HG03280 (cell line): ENCODE data around the gene HTT.

ENCODE experiments used
- ATAC-seq: cut with Tn5 transposase; IDR thresholded peaks from one replicate; pipeline ENCODE4 v1.9.1; 2021; ENCODE audit warnings: mild to moderate bottlenecking, moderate library complexity; ENCODE audit not compliant: unreplicated experiment

Gene HTT

DNA sequence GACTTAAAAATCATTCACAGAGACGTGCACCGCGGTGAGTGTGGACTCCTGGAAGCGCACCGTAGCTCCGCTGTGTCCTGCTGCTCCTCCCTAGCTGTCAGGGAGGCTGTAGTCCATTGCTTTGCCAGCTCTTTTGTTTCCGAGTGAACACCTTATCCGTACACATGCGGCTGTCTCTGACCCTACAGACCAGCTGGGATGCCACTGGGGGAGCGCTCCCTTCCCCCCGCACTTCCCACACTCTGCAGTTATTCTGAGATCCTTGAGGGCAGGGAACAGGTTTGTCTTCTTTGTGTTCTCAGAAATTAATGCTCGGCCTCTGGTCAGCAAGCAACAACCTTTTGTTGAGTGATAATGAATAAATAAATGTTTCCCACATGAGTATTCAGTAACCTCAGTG is 140.8 kb downstream of the HTT start:
- no peak for ATAC-seq

DNA sequence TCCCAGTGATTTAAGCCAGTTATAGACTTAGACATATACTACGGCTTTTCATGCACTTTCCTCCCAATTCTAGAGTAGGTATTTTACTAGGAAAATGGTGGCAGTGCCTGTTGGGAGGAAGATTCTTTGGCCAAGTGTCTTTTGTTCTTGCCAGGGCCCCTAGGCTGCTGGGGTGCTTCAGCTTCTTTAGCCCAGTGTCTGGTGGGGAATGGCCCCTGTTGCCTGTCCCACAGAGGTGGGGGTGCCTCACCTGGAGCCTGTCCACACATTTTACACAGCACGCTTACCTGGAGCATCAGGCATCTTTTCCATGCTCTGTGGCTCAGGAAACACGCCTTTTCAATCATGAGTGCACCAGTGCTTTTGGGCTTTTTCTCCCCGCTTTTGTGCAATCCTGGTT is 141.3 kb downstream of the HTT start:
- ATAC-seq = no peak

DNA sequence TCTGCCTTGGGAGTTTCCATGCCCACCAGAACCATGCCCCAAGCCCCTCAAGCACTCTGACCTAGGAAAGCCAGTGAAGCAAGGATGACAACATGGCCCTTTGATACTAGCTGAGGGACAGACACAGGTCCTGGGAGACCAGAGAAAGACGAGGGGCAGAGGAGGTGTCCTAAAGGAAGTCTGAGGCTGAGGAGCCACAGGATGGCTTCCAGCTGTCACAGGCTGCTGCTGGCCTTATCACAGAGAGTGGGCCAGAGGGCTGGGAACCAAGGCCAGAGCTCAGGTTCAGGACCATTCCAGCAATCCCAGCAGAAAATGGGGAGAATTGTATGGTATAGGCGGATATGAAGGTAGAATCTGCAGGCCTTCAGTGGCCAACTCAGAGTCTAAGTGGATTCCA is 142.8 kb downstream of the HTT start:
- no peak for ATAC-seq

DNA sequence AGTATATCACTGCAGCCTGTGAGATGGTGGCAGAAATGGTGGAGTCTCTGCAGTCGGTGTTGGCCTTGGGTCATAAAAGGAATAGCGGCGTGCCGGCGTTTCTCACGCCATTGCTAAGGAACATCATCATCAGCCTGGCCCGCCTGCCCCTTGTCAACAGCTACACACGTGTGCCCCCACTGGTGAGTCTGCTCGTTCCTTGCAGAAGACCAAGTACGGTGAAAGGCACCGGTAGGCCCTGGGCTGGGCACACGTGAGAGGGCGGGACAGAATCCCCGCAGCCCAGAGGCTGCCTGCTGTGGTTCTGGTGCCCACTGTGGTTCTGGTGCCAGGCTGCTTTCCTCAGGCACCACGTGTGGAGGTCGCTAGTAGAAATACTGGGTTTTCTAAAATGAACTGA is 143.3 kb downstream of the HTT start:
- ATAC-seq = no peak

DNA sequence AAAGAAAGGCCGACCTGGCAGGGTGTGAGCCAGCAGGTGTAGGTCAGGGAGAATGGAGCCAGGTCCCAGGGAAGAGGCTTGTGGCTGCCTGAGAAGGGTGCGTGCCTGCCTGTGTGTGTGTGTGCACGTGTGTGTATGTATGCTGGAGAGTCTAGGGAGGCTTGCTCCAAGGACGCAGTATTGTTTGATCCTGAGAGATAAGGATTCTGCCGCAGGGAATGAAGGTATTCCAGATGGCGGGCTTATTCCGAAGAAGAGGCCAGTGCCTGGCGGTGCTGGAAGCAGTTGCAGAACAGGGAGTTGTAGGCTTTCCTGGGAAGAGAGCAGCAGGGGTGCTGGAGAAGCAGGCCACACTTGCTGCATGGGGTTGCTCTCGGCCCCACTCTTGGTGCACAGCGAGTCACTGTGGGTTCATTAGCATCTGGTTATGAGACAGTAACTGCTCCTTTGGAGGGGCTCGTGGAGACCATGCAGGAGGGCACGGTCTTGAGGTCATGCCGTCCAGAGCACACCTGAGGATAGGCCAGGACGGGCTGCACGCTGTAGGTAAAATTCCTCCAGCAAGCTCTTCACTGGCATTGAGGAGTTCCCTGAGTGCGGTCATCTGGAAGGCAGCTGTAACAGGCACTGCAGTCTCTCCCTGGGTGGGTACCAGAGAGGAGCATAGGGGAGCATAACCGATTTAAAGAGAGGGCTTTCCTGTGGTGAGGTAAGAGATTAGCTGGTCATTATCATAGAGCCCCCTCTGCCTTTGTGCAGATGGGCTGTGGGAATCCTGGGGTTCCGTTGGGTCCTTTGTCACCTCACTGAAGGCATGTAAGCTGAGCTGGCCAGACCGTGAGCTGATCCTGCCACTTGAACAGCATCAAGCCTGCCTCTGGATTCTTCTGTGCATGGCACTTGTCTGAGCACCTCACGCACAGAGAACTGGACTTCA is 144.6 kb downstream of the HTT start:
- ATAC-seq = no peak

DNA sequence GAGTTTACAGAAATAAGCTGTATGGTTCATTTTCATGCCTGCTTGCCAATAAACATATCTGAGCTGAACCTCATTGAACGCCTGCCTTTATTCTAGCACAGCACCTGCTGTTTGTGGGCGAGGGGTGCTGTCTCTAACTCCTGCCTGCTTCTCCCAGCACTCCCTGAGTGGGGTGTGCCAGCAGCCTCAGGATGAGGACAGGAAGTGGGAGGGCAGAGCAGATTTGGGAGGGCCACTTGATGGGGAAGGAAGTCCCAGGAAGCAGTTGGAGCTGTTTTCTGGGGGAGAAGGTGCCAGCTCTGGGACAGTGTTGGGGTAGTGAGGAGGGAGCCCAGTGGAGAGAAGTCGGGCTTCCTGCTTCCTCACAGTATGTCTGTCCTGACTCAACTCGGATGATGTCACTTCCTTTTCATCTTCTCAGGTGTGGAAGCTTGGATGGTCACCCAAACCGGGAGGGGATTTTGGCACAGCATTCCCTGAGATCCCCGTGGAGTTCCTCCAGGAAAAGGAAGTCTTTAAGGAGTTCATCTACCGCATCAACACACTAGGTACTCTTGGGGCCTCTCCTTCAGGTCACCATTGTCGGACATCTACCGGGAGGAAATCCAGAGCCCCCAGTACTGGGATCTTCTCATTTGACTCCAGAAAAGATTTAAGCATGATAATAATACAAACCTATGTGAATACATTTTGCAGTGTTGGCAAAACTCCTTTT is 145.4 kb downstream of the HTT start:
- ATAC-seq = no peak

DNA sequence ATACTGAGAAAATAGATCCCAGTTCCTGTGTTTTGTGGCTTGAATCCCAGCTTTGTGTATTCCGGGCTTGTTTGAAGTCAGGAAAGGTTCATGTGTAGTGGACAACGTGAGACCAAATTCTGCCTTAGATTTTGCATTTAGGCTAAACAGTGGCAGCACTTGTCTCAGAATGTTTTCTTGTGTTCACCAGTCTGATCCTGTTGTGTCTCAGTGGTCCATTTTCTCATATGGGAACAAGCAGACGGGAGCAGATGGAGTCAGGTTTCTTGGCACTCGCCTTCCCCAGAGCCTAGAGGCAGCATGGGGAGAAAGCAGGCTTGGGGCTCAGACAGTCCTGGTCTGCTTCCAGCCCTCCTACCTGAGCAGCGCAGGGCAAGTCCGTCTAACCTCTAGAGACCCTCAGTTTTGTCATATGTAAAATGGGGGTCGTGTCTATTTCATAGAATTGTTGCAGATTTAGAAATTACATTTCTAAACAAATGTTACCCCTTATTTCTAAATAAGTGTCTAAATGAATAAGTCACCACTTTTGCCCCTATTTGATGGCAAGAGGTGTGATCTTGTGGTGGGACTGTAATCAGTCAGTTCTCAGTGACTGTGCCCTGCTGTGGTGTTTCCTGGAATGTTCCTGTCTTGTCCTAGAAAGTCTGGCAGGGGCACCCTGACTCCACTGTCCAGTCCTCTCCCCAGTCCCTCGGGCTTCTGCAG is 146.1 kb downstream of the HTT start:
- ATAC-seq = no peak

DNA sequence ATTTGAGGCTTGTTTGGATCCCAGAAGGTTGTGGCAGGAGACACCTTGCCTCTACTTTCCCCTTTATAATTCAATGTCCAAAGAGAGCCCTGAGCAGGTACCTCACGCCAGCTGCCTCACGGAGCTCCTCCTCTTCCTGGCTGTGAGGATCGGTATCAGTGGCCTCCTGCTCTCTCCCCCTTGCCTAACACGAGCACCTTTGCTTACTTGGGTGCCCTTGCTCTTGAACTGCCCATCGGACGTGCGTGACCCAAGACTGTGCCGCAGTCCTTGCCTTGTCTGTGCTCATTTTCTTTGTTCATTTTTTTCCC is 146.7 kb downstream of the HTT start:
- no peak for ATAC-seq

DNA sequence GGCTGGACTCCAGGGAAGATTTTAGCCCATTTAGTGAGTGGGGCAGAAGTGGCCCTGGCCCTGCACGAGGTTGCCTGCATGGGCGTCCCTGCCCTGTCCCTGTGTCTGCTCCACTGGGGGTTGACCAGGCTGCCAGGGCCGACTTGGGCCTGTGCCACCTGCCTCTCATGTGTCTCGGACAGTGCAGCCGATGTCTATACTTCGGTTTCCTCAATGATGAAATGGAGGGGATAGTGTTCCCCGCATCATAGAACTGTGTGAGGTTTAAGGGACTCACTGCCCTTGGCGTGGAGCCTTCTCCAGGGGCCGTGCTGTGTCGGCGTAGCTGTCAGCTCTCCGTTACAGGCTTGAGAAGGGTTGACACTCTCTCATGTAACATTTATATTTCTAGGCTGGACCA is 147.5 kb downstream of the HTT start:
- no peak for ATAC-seq

DNA sequence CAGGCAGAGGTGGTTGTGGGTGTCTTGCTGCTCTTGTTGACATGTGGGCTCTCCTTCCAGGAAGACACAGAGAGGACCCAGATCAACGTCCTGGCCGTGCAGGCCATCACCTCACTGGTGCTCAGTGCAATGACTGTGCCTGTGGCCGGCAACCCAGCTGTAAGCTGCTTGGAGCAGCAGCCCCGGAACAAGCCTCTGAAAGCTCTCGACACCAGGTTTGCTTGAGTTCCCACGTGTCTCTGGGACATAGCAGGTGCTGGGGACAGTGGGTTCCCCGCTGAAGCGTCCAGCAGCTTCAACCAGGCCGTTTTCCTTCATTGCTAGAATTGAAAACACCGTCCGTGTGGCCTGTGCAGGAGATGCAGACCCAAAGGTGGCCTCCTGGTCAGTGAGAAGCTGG is 148.9 kb downstream of the HTT start:
- ATAC-seq = no peak

DNA sequence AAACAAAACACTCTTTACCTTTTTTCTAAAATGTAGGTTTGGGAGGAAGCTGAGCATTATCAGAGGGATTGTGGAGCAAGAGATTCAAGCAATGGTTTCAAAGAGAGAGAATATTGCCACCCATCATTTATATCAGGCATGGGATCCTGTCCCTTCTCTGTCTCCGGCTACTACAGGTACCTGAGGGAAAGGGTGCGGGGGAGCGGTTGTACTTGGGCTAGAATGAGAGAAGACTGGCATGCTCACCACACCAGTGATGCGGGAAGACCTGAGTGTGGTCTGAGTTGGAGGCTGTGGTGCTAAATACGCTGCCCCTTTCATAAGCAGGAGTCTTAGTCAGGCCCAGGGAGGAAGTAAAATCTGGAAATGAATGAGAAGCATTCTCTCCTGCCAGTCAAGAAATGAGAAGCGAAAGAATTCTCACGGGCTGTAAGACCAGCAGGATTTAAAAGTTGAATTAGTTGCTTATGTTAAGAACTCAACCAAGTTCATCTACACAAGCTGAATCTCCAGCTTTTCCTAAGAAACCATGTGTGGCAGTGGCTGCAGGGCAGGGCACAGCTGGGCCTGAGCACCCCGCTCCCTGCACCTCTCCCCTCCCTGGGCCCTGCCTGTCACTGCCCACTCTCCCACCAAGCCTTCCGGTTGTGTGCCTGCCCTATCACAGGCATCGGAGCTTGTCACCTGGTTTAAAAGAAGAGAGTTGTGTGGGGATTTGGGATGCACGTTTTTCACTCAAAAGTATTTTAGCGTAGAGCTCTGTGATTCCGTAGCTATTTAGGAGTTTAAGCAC is 149.7 kb downstream of the HTT start:
- no peak for ATAC-seq

DNA sequence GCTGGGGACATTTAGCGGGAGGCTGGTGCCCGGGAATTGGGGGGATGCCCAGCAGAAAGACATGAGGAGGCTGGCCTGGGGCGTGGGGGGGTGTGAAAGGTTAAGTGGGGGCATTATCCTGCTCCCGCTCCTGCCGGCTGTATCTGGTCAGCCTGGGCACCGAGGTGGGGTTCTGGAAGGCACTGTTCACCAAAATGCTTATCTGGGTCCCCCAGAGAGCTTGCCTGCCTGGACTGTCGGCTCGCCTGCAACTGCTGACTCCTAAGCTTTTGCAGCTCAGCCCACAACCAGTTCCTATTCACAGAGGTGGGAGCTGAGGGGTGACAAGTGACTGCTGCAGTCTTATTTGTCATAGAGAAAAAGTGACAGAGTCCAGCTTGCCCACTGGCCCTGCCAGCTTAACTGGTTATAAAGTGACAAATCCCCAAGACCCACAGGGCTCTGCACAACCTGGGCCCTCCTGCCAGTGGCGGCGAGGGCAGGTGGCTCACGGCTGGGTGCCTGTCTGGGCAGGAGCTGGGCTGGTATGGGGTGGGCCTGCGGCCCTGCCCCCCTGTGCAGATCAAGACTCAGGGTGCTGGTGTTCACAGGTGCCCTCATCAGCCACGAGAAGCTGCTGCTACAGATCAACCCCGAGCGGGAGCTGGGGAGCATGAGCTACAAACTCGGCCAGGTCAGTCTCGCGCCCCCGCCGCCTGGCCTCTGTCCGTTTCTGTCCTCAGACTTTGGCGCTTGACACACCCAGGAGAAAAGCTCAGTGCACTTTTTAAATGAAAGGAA is 150.8 kb downstream of the HTT start:
- ATAC-seq = no peak

DNA sequence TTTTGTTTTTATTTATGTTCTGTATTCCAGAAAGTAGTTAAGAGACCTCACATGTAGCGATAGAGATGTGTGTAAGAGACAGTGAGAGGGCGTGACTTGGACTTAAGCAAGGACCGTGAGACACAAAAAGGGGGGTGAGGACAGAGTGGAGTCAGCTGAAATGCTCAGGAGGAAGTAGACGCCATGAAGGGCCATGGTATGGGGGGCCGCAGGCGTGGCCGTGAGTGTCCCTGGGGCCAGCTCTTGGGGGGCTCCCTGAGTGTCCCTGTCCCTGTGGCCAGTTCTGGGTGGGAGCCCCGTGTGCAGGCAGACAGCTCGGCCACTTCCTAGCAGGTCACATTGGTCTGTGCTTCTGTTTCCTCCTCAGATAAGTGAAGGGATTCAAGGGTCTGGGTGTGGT is 151.5 kb downstream of the HTT start:
- no peak for ATAC-seq

DNA sequence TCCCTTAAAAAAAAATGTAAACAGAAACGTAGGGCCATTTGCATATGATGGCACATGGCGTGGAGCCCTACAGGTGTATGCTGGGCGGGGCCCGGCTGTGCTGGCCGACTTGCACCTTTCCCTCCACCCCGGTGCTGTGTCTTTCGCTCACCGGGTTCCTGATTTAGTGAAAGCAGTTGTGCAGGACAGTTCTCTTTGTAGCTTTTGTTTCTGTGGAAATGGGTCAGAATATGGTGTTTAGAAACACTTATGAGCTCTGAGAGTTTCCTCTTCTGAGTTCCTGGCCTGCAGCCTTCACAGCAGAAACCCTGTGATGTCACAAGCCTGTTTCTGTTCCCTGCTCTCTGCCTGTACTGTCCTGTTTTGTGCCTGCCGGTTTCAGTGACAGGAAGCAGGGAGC is 152.0 kb downstream of the HTT start:
- ATAC-seq = no peak

DNA sequence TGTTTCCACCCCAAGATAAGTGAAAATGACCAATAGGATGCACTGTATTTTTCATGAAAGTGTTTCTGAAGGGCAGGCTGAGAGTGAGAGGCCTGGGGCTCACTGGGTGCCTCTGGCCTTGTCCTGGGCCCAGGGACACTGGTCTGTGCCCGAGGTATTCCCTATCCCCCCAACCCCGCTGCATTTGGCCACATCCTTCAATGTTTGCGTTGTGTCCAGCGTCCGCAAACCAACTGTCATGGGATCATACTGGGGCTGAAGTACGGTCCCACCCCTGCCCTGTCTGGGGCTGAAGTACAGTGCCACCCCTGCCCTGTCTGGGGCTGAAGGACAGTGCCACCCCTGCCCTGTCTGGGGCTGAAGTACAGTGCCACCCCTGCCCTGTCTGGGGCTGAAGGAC is 152.5 kb downstream of the HTT start:
- no peak for ATAC-seq

DNA sequence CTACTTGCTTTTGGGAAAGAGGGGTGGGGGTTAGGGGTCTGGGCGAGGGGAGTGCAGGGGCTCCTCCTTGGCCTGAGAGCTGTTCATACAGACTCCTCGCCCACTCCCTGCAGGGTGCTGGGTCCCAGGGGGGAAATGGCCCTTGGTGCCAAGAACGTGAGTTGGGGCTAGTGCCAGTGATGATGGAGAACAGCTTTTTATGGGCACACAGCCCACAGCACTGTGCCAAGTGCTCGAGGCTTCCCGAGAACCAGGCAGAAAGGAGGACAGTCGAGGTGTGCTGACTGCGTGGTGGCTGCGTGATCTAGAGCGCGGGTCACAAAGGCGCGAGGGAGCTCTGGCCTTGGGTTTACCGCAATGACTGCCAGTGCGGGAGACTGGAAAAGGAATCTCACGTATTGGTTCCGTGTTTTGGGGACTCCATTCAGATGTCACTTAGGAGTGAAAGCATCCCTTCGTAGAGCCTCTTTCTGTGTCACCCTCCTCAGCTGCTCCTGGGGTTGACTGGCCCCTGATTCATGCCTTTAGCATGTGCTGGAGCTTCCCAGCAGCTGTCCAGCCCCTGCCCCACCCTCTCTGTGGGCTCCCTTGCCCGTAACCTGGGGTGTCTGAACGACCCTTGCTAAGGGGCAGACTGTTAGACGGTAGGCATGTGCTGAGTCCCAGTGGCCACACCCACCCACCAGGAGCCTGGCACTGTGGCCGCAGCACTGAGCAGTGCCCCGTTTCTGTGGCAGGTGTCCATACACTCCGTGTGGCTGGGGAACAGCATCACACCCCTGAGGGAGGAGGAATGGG is 153.6 kb downstream of the HTT start:
- ATAC-seq = no peak

DNA sequence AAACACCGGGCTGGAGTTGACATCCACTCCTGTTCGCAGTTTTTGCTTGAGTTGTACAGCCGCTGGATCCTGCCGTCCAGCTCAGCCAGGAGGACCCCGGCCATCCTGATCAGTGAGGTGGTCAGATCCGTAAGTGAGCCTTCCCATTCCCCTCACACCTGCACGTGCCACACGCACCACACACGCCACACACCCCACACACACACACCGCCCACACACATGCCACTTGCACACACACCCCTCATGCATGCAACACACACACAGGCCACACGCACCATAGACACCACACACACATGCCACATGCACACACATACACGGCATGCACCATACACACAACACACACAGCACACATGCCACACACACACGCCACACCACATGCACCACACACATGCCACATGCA is 154.4 kb downstream of the HTT start:
- ATAC-seq = no peak

DNA sequence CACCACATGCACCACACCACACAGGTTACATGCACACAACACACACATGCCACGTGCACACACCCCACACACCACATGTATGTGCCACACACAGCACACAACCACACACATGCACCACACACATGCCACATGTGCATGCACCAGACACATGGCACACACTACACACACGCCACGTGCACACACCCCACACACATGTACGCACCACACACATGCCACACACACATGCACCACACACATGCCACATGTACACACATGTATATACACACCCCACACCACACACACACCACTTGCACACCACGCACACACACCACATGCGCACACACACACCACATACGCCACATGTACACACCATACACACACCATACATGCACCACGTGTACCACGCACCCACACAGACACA is 154.8 kb downstream of the HTT start:
- ATAC-seq = no peak

DNA sequence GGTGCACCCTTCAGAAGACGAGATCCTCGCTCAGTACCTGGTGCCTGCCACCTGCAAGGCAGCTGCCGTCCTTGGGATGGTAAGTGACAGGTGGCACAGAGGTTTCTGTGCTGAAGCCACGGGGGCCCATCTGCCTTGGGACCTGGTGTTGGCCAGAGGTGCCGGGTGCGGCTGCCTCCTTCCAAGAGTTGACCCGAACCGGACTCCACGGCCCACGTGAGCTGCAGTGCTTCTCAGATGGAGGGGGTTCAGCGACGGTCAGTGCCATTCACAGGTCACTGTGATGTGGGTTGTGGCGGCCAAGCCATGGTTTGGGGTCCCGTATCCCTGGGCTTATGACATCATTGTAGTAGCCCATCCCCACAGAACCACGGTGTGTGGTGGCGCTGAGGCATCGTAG is 155.5 kb downstream of the HTT start:
- no peak for ATAC-seq

DNA sequence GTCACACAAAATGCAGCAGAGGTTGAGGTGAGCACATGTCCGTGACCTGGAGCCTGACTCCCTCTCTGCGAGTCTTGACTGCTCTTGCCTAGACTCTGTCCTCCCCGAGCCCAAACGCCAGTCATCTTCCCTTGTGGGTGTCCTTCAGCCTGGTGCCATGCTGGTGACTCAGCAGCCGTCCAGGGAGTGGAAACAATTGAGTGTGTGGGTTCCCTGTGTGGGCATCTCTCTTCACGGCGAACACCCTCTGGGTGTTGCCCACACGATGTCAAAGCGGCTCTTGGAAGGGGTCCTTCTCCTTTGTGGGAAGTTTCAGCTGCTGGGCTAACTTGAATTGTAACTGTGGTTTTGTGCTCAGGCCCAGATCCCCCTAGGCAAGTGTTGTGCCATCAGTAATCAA is 157.0 kb downstream of the HTT start:
- no peak for ATAC-seq
